NCI-H1417 treated with DMSO at 0.1 percent for 48 hours (cell line): ENCODE data around the gene DUSP8.

Experiments used
- DNase-seq: peaks from one replicate; lab custom pipeline; 2025; lab: John Stamatoyannopoulos, UW

The DUSP8 gene

DNA sequence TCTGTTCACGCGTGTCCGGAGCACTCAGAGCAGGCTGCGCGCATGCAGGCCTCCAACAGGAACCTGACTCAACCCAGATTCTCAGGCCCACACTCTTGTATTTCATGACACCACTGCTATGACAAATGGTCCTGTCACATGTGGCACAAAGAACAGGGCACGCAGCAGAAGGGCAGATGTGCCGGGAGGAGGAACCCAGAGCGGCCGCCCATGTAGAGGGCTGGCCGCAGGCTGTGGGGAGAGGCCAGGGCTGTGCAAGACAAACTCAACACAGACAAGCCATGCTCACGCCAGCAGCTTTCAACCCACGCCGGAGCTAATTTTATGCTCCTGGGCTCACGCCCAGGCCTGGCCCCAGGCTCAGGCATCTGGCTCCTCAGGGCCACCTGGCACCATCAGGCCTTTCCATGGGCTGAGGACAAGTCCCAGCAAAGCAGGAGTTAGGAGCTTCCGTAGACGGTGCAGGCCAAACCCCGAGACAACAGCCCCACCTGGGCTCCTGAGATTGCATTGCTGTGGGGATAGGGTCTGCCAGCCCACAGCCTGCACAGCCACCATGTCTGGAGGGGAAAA is 40.0 kb downstream of the DUSP8 start:
- DNase-seq, result no peak

DNA sequence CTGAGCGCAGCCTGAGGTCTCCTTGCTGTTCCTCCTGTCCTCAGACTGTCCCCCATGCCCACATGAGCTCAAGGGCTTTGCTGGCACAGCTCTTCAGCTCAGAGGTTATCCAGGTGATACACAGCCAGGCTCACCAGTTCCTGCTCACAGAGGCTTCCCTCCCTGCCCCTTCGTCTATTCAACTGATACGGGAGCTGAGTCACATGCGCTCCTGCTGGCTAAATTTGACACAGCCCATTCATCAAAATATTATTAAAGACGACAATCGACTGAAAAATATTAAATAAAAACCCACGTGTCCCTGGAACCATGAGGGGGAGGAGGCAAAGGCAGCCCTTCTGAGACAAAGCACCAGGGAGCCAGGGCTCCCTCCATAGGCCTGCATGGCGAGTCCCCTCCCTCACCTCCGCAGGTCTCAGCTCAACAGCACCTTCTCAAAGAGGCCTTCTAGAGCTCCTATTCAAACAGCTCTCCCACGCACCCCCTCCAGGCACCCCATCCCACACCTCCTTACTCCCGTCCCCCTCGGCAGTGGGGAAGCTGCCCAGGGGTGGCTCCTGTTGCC is 40.5 kb downstream of the DUSP8 start:
- DNase-seq, result no peak

DNA sequence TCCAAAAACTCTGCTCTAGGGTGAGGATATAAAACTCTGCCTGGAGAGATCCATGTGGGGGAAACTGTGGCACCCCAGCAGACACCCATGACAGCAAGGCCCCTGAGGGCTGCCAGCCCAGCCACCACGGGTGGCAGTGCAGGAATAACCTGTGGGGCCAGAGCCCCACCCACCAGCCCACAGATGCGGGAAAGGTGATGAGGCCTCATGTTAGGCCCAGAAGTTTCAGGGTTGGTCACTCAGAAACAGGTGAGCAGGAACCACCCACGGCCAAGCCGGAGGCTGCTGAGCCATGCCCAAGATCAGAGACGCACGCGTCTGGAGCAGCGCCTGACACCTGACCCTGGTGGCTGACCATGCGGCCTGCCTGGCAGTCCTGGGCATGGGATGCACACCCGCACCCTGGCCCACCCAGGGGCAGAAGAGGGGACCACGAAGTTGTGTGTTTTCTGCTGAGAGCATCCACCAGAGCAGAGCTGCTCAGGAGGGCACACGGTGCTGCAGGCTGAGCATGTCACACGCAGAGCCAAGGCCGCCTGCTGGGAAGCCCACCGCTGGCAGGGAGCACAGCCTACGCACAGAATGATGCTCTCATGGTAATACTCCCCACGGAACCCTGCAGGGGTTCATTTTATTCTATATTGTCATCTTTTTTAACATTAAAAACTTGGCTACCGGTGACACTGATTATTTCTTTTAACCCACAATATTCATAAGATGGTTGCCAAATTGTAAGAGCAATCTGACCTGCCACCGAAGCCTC is 41.2 kb downstream of the DUSP8 start:
- no peak for DNase-seq

DNA sequence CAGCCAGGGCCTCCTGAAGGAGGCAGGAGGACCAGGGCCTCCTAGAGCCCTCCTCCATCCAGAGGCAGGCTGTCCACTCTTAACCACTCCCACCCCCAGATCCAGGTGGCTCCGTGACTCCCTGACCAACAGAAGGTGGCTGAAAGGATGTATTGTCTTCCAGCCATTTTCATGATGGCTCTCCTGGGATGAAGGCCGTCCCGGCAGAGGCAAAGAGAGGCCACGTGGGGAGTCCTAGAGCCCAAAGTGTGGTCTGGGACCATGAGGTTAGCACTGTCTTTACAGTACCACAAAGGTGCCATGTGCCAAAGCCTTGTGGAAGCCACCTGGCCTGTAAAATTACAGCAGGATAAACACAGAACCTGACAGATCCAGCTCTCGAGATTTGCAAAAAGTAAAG is 42.3 kb downstream of the DUSP8 start:
- DNase-seq, result no peak

DNA sequence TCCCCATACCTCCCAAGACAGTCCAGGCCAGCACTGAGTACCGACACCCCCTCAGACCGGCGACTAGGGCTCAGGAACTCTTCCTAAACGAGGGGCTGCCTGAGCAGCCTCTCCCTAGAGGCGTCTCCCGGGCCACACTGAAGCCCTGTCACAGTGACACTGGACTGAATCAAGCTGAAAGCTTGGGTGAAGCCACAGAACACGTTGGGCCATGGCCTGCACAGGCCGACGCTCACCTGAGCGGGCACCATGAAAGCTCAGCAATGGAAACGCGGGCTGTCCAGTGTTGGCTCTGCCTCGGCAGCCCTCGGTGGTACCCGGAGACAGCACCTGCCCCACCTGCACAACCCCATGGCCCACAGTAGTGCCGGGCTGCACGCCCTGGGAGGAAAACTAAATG is 42.8 kb downstream of the DUSP8 start:
- no peak for DNase-seq

DNA sequence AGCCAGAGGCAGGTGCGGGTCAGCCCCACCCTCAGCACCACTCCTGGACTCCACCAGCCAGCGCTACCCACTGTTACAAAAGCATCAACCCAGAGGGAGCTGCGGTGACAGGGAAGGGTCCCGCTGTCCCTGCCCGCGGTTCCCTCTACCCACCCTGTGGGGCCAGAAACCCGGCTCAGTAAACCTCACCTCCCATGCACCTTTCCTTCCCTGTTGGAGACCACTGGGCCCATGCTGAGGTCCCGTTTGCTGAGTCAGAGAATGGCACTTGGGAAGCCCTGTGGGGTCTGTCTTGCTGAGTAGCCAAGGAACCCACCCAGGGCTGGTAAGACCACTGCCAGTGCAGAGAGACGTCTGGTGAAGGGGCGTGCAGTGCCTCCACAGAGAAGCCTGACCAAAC is 43.4 kb downstream of the DUSP8 start:
- no peak for DNase-seq

DNA sequence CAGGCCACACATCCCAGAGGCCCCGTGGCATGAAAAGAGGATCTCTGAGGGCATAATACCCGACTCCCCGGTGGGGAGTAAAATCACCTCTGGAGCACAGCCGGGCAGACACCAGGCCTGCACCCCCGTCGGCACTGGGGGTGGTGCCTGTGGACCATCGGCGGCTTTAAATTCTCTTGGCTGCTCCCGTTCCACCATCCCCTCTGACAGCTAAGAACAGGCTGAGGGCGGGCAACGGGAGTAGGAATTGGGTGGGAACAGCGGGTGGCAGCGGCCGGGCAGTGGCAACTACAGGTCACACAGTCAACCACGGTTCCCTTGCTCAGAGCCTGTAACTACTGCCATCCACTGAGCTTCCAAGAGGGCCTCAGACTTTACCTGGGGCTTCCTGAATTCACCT is 45.3 kb downstream of the DUSP8 start:
- DNase-seq, result no peak

DNA sequence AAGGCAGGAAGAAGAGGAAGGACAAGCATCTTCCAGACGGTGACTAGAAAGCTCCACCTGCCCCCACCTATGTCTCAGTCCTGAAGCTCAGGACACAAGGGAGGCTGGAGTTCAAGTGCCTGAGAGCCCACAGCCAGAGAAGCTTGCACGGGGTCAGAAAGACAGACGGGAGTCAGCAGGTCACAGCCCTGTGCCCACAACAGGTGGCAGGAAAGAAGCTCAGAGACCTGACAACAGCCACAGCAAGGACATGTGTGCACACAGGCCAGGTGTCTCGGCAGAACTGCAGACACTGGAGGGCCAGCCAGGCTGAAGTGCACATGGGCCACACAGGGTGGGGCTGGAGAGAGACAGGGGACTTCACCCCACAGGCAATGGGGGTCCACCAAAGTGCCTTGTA is 48.3 kb downstream of the DUSP8 start:
- DNase-seq, result no peak

DNA sequence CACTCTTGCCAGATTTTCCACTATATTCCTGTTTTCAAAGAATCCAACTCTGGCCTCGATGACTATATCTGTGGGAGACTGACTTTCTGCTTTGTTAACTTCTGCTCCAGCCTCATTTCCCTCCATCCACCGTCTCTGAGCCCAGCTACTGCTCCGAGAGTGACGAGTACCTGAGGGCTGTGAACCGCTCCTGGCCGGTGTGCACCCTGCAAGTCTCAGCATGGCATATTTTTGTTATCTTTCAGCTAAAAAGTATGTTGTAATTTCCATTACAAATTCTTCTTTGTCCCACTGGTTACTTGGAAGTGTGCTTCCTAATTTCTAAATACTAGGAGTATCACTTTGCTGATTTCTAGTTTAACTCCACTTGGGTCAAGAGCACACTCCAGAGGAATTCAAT is 49.0 kb downstream of the DUSP8 start:
- no peak for DNase-seq

DNA sequence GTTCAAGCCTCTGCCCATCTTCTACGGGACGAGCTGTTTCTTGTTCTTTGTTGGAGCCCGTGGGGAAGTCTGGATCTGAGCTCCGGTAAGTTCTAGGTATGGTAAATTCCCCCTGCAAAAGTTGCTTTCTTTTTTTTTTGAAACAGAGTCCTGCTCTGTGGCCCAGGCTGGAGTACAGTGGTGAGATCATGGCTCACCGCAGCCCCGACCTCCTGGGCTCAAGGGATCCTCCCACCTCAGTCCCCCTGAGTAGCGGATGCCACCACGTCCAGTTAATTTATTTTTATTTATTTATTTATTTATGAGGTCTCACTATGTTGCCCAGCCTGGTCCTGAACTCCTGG is 50.0 kb downstream of the DUSP8 start:
- DNase-seq, result no peak

DNA sequence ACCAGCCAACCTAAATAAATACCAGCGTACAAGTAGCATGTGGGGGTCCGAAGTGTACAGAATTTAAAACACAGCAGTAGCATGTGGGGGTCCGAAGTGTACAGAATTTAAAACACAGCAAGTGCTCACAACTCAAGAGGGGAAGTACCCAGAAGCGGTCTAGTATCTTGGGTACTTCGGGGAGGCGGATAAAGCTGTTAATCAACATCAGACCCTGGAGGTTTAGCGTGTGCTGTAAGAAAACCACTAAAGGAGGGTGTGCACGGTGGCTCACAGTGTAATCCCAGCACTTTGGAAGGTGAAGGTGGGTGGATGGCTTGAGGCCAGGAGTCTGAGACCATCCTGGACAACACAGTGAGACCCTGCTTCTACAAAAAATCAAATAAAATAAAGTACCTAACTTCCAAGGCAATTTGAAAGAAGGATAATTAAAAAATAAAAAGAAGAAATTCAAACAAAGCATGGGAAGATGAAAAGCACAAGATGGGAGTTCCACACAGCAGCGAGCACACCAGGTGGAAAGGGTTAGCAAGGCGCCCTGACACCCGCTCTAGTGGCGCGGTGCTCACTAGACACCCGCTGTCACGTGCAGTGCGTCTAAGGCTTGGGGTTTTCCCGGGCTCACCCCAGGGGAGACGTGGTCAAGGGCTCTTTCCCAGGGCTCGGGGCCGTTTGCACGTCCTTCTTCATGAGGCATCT is 50.5 kb downstream of the DUSP8 start:
- DNase-seq, result no peak

DNA sequence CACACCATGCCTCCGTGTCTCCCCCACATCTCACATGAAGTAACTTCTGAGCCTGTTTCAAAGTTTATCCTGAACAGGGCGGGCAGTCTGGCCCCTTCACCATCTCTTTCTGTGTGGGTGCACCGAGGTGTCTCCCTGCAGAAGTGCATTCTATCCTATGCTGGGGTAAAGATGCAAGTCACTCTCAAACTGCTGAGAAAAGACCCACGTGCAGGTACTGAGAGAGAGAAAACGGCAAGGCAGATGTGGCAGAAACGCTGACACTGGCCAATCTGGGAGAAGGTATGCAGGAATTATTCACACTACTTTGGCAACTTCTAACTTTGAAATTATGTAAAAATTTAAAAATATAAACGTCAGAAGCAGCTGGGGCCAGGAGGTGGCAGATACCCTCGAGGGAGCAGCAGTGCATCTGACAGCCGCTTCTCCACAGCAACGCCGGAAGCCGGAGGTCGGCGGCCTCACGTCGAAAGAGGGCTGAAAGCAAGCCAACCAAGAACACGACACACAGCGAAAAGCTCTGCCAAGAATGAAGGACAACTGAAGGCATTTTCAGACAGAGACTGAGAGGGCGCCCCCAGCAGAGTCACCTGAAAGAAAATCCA is 51.3 kb downstream of the DUSP8 start:
- DNase-seq, result no peak

DNA sequence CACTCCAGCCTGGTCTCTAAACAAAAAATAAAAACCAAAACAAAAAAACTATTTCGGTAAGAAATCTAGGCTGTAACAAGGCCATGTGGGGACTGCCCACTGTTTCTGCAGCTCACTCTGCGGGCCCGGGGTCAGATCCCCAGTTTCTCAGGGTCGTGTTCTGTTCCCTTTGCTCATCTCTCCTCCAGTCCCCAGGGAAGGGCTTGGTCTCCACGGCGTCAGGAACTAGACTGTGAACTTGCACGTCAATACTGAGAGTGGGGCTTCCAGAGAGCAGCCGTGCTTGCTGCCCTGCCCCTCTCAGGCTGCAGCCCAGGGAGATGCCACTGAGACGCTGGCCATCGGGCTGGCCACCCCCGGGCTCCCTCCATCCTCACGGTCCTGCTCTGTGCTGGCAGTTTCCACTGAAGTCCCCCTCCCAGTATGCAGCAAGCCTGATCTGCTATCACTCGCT is 51.8 kb downstream of the DUSP8 start:
- no peak for DNase-seq

DNA sequence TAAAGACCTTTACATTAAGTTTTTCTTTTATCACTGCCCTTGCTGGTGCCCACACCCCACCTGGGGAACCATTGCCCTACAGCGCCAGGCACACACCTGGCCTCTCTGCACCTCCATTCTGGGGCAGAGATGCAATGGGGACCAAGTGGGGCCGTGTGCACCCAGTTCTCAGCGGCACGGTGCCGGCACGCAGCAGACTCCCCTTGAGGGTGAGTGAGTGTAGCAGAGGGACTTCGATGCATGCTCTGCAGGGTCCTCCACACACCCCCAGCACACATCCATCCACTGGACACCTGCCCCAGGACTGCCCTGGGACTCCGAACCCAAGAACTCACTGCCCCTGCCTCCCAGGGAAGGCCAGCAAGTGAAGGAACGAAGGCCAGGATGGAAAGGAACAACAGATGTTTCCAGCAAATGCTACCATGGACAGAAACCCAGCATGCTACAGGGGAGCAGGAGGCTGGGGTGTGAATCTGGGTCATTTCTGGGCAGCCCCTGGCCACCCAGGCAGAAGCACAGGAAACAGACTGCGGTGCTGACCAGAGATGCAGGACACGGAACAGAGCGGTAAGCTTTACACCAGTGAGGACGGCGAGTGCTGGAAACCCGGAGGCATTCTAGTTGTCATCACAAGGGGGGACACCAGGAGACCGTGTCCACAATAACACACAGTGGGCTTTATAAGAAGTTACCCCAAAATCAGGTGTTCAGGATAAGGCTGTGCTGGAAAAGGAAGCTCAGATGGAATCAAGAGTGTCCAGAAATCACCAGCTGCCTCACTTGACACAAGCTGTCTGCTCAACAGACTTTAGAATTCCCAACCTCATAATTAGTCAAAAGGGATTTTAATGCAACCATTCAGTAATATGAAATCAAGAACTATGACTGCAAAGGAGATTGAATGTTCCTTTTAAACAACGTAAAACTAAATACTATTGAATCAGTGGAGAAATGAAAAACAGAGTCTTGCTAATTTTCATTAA is 52.8 kb downstream of the DUSP8 start:
- no peak for DNase-seq

DNA sequence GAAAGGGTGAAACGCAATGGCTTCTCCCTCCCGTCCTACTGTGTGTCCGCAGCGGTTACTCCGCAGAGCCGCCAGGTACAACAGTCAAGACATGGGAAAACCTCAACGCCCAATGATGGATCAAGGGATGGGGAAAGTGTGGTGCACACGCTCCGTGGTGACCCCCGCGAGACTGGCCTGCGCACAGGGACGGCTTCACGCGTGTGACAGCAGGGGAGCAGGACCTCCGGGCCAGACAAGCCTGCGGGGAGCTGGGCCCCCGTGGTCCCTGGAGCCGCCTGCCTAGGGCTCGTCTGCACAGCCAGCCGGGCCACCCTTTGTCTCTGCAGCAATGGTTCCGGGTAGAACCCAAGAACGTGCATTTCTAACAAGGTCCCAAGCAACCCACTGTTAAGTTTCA is 53.8 kb downstream of the DUSP8 start:
- DNase-seq, result no peak

DNA sequence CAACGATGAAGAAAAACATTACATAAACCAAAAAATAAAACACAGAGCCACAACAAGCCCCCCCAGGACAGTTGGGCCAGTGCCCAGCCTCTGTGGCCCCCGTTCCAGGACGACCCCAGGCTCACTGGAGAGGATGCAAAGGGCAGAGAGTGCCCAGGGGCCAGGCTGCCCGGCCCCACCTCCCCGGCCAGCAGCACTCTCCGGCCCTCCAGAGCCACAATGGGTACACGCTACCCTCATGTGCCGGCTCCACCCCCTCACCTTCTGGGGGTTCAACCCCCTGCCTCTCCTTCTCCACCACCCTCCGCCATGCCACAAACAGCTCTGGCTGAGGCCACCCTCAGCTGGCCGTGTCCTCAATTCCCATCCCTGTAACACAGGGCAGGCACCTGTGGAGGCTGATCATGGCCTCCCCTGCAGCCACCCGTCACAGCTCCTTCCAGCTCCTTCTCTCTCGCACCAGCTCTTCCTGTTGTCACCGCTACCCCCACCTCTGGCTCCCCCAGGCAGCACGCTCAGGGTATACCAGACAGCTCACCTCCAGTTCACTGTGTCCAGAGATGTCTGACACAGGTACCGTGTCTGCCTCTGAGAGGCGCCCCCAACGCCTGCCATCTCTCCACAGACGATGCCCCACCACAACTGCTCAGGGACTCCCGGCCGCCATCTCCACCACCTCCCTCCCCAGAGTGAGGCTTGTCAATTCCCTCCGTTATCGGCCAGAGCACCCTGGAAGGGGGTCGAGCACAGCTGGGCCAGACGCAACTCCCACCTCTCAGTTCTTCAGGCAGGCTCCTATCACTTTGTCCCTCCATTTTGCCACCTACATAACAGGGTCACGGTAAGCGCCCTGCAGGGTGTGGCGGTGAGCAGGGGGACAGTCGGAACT is 54.7 kb downstream of the DUSP8 start:
- DNase-seq, result no peak

DNA sequence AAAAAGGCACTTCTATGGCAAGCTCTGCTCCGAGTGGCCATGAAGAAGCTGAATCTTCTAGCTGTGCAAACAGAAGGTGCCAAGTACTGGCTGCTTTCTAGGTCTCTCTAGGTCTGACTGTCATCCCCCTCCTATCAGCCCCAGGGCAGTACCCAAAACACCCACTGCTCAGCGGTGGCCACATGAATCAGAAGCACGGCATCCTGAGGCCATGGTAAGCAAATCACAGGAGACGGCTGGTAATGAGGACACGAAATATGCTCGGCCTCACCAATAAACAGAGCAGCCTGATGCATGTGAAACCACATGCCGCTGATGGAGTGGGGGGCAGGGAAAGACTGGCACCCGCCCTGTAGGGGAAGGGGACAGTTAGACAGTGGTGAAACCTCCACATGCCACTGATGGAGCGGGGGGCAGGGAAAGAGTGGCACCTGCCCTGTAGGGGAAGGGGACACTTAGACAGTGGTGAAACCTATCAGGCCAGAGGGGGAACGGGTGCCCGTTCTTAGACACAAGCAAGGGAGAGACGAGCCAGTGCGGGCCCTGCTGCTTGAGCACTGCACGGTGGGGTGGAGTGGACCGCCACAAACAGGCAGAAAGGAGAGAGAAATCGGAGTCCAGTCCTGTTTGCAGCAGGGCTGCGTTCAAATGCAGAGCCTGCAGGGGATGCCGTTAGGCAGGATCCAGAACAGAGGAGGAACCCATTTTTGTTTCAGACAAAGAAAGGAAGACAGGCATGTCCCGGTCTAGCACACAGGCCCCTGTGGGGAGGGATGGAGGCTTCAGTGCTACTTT is 55.6 kb downstream of the DUSP8 start:
- DNase-seq, result no peak

DNA sequence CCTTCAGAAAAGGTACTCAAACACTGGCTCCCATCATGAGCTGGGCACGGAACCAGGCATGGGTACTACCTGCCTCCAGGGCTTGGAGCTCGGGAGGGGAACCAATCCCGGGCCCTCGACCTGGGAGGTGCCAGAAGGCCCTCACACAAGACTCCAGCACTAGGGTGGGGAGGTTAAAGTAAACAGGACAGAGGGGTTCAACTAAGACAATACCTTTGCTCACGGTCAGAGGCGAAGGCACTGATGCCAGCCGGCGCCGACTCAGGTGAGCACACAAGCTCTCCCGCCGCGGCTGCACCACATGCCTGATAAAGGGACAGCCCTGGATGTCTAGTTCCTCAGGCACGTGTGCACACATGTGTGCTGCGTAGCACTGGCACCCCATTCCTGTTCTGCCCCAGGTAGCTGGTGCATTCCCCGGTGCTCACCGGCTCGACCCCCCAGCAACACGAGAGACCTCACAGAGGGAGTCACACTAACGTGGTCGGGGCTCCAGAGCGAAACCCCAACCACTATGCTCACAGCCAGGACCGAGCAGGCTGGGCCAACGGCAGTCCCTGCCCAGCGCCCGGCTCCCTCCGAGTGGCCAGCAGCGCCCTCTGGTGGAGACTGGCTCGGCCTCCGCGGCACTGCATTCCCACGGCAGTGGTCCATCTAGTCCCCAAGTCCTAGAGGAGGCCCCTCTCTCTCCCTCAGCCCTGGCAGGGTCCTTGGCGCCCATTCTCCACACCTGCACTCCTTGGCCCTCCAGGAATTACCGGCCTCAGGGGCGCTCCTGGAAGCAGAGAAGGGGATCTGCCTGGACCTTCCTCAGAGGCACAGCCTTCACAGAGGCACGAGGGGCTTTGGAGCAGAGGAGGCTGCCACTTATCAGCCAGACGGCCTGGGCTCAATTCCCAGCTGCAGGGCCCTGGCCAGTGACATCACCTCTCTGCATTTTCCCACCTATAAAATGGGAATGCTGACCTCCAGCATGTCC is 56.7 kb downstream of the DUSP8 start:
- no peak for DNase-seq
